Esophagus squamous epithelium (tissue), 4 donors: ENCODE results near the gene COL23A1.

Experiments used
- POLR2A ChIP-seq, 4 donors: fragments of 450-650 bp; IDR thresholded peaks; one replicate each; pipeline ENCODE4 v1.6.1; 2017; ENCODE audit warnings: antibody characterized with exemption in 4 of 4, mild to moderate bottlenecking in 4 of 4, moderate library complexity in 3 of 4
- TF ChIP-seq, protein P1 (sequence below), 6 experiments: fragments of 450-650 bp in 4 of 6; fragments of 200-600 bp in 2 of 6; sonication (generic) in 2 of 6; IDR thresholded peaks; one replicate each; pipeline ENCODE4 v1.5.1; 2016 to 2019; ENCODE audit warnings: antibody characterized with exemption in 6 of 6, mild to moderate bottlenecking in 4 of 6, moderate library complexity in 4 of 6

- TF ChIP-seq, protein P1, sequence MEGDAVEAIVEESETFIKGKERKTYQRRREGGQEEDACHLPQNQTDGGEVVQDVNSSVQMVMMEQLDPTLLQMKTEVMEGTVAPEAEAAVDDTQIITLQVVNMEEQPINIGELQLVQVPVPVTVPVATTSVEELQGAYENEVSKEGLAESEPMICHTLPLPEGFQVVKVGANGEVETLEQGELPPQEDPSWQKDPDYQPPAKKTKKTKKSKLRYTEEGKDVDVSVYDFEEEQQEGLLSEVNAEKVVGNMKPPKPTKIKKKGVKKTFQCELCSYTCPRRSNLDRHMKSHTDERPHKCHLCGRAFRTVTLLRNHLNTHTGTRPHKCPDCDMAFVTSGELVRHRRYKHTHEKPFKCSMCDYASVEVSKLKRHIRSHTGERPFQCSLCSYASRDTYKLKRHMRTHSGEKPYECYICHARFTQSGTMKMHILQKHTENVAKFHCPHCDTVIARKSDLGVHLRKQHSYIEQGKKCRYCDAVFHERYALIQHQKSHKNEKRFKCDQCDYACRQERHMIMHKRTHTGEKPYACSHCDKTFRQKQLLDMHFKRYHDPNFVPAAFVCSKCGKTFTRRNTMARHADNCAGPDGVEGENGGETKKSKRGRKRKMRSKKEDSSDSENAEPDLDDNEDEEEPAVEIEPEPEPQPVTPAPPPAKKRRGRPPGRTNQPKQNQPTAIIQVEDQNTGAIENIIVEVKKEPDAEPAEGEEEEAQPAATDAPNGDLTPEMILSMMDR (IDR thresholded peaks at IDR 0.05): no peak
- no peak for TF ChIP-seq POLR2A (IDR thresholded peaks at IDR 0.05)
Observed at GRCh38 chr5:178361657-178362445, 228.3 kb downstream of the COL23A1 start.
